Epithelial cell of esophagus (primary cell): Measurements from ENCODE around the gene SNRNP200.

Experiments used
- DNase-seq: peaks from one replicate; pipeline ENCODE4 v3.0.0; 2010; ENCODE audit warnings: low read depth
- H3K4me3 ChIP-seq: 2 replicates; pipeline ENCODE4 v1.5.1; 2011; ENCODE audit warnings: mild to moderate bottlenecking, low read length, control low read depth
- TF ChIP-seq, protein P1 (sequence below): IDR thresholded peaks from 2 replicates; pipeline ENCODE4 v1.5.1; 2011; ENCODE audit warnings: low read depth, mild to moderate bottlenecking, low read length, control low read depth, inconsistent platforms; ENCODE audit not compliant: insufficient read depth; ENCODE audit errors: missing control alignments

Gene SNRNP200

DNA sequence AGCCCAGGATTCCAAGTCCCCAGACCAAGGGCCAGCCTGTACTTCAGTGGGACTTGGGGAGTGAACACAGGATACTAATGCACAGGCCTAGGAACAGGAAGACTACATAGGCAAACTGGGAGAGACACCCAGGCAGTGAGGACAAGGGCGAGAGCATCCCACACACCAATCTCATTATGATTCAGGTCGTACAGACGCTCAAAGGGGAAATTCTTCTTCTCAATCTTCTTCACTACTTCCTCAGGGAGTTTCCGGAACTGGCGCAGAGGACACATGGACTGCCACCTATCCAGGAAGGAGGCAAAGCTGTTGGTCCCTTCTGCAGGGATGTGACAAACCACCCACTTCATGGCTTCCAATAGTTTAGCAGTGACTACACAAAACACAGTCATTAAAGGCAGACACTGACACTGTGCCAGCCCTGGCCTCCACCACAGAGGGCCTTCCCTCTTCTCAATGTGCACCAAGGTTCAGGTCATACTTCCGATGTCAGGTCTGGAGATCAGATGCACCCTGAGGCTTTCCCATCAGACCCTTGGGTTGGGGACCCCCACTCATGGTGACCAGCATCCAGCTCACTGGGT is 18.0 kb downstream of the SNRNP200 start:
- no peak overlapping the region for H3K4me3 ChIP-seq
- TF ChIP-seq, protein P1, sequence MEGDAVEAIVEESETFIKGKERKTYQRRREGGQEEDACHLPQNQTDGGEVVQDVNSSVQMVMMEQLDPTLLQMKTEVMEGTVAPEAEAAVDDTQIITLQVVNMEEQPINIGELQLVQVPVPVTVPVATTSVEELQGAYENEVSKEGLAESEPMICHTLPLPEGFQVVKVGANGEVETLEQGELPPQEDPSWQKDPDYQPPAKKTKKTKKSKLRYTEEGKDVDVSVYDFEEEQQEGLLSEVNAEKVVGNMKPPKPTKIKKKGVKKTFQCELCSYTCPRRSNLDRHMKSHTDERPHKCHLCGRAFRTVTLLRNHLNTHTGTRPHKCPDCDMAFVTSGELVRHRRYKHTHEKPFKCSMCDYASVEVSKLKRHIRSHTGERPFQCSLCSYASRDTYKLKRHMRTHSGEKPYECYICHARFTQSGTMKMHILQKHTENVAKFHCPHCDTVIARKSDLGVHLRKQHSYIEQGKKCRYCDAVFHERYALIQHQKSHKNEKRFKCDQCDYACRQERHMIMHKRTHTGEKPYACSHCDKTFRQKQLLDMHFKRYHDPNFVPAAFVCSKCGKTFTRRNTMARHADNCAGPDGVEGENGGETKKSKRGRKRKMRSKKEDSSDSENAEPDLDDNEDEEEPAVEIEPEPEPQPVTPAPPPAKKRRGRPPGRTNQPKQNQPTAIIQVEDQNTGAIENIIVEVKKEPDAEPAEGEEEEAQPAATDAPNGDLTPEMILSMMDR, result no peak
- DNase-seq, result no peak

DNA sequence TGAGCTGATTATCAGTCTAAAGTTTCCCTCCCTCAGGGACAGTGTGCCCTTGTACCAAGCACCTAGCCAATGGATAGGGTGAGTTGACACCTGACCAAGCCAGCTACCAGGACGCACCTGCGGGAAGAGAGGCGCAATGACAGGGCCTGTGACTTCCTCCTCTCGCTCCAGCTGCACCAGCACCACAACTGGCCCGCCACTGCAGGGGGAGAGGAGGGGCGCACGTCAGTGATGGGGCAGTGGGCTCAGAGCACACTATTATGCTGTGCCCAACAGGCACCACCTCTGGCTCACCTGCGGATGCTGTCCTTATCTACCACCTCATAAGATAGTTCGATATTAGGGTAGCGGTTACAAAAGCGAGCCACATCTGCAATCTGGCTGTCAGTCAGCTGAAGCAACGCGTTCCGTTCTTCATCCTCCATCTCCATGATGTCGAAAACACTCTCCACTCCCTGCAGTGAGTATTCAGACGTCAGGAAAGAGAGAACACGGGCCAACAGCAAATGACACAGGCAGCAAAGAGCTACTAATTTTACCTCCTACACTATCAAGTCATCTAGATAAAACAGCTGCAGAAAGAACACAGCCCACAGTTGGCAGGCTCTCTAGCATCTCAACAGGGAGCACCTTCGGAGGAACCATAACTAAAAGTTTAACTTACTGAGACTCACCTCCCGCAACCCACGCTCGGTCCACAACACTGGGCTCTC is 28.4 kb downstream of the SNRNP200 start:
- no peak overlapping the region for H3K4me3 ChIP-seq
- DNase-seq, result no peak
- TF ChIP-seq, protein P1, result no peak

DNA sequence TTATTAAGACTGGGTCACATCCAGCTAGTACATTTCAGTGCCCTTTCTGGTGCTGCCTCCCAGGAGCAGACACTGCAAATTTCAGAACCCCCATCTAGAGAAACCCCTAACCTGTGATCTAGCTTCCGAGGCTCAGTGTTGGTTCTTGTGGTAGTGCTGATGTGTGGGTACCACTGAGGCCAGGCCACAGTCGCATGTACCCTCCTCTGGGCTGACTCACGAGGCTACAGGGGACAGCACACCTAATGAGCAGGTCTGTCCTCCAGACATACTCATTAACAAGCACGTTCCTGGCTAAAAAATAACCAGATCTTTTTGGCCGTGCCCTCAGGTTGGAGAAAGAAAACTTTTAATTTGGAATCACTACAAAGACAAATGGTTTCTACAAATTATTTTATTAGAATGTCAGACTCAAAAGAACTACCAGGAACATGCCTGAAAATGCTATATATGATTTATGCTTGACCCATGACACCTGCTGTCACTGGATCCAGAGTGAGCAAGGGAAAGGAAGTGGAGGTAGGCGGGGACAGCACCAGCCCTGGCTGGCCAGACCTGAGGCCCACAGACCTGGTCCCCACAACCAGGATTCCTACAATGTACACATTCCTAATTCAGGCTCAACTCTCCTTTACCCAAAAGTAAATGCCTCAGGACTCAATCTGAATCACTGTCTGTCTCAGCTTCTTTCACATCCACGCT is 30.8 kb downstream of the SNRNP200 start:
- no peak for DNase-seq

DNA sequence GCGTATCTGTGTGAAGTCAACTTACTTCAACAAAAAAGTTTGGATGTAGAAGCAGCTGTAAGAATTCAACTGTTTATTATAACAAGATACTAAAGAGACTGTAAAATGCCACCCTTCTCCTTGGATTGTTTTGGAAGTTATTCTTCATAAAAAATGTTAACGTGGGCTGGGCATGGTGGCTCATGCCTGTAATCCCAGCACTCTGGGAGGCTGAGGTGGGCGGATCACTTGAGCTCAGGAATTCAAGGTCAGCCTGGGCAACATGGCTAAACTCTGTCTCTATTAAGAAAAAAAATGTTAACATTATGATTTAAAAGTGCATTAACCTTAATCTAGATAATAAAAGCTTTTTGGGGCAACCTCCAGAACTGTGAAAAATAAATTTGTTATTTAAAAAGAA is 31.6 kb downstream of the SNRNP200 start:
- no peak for DNase-seq
- TF ChIP-seq, protein P1, result no peak
- H3K4me3 ChIP-seq, result no peak overlapping the region

More for the DNA sequence above, 30.8 kb downstream of the SNRNP200 start:
- H3K4me3 ChIP-seq, result no peak overlapping the region
- TF ChIP-seq, protein P1, result no peak

DNA sequence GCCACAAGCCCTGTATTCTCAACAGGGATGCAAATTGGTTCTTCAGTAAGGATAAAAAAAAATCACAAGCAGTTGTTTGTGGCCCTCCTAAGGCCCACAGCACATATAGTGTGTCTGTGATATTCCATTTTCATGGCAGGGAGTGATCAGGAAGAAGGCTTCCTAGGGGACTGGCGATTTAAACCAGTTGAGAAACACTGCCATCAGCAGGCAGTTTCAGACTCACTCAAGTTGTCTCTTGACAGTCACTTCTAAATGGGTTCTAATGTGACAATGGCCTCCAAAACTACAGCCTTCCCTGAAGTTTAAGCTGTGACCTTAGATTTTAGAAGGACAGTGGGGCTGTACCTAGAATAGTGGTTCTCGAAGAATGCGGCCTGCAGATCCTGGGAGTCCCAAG is 33.4 kb downstream of the SNRNP200 start:
- DNase-seq, result no peak
- TF ChIP-seq, protein P1, result no peak
- H3K4me3 ChIP-seq, result no peak overlapping the region

DNA sequence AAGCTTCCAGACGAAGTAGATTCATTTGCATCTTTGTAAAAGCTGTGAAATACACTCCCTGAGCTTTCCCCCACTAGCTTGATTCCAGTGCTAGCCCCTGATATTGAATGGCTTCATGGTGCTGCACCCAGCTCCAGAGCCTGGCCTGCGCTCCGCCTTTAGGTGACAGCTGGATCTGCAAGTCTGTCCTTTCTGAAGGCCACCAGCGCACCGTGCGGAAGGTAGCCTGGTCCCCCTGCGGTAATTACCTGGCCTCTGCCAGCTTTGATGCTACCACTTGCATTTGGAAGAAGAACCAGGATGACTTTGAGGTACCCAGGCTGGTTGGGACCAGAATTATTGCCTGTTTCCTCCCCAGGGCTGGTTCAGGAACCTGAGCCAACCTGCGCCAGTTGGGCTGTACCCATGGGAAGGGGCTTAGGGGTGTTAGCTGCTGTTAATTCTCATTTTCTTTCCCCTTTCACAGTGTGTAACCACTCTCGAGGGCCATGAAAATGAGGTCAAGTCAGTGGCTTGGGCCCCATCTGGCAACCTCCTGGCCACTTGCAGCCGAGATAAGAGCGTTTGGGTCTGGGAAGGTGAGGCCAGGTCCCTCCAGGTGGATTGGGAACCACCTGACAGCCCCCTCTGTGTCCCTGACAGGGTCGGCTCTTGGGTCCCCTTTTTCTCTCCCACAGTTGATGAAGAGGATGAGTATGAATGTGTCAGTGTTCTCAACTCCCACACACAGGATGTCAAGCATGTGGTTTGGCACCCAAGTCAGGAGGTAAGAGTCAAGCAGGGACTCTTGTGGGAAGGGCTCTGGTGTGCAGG is 38.0 kb downstream of the SNRNP200 start:
- TF ChIP-seq, protein P1, result peak; percentile 51
- peak overlapping the region; percentile 90 for H3K4me3 ChIP-seq
- DNase-seq, result peak; percentile 49
